SKM-1 treated with dmso at 0.1 percent for 144 hours (cell line): Measurements from ENCODE around the gene SALL1.

Experiments used
- DNase-seq: peaks from one replicate; lab custom pipeline; 2025; ENCODE audit not compliant: unreplicated experiment; lab: John Stamatoyannopoulos, UW

The SALL1 gene

DNA sequence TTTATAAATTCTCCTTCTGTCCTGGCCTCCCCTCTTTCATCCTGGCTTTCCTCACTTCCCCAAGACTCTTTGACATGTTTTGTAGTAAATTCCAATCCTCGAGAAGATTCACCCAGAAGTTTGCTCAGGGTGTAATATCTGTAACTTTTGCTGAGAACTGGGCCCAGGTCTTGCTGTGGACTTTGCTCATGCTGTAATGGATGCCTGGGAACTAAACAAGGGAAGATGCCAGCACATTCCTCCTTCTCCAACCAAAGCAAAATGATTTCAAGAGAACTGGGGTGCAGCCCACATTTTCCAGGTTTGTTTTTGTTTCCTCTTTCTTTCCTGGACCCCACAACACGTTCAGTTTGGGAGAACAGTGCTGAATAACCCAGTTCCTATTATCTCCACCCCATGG is 6.6 kb upstream of the SALL1 start:
- DNase-seq = no peak

DNA sequence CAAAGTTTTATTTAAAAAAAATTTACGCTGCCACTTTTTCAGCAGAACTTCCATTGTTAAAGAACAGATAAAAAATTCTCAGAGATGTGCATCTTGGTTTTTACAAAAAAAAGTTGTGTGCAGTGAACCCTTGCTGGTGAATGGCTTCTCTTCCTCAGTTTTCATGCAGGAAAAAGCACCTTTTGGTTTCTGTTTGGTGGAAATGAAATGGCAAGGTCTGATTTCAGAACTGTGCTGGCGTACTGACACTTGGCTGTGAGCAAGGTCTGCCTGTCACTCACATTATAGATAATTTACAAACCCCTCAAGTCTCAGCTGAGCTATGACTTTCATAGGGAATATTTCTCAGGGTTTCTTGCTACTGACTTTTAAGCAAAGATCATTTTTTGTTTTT is 5.7 kb upstream of the SALL1 start:
- no peak for DNase-seq

GRCh38 chr16:51155820-51156806 is 5.0 kb upstream of the SALL1 start:
- no peak for DNase-seq

- DNase-seq = no peak
These were observed 4.1 kb upstream of the SALL1 start for GRCh38 chr16:51155199-51155607.

- no peak for DNase-seq
These were observed 3.5 kb upstream of the SALL1 start for GRCh38 chr16:51154271-51155171.

- DNase-seq = no peak
These were observed 2.5 kb upstream of the SALL1 start for GRCh38 chr16:51153577-51154031.

DNA sequence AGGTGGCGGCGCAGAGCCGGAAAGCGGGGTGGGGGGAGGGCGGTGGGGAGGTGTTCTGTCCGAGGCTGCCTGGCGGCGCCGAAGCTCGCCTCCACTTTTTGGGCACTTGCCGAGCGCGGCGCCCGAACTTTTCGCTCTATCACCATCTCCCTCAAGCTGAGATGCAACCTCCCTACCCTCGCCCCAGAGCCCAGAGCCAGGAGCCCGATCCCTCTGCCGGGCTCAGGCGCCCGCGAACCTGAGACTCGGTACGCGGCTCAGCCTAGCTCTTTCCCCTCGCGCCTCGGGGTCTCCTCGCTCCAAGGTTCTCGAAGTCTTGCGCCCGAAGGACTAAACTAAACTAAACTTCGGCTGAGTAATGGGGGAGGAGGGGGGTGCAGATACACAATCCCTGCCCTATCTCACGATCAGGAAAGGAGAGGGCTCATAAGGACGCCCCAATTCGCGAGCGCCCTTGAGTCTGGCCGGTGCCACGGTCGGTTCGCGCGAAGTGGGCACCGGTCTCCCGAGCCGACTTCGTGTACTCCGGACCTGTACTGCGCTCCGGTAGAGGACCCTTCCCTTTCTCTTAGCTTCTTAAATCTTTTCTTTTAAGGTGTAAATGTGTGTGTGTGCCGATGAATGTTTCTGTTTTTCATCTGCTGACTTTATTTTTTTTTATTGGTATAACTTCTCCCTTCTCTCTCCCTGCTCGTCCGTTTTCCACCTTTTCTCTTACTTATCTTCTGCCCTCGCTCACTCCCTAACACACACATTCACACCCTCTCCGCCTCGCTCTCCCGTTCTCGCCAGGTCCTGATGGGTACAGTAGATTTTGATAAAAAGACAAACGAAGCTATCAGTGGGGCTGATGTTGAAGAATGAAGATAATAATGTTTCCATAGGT is 1.9 kb upstream of the SALL1 start:
- no peak for DNase-seq

- DNase-seq = peak; percentile 44
These were observed 1.0 kb upstream of the SALL1 start for GRCh38 chr16:51151961-51152663.

- peak; percentile 25 for DNase-seq
These were observed 428 bp upstream of the SALL1 start for GRCh38 chr16:51151435-51151960.

DNA sequence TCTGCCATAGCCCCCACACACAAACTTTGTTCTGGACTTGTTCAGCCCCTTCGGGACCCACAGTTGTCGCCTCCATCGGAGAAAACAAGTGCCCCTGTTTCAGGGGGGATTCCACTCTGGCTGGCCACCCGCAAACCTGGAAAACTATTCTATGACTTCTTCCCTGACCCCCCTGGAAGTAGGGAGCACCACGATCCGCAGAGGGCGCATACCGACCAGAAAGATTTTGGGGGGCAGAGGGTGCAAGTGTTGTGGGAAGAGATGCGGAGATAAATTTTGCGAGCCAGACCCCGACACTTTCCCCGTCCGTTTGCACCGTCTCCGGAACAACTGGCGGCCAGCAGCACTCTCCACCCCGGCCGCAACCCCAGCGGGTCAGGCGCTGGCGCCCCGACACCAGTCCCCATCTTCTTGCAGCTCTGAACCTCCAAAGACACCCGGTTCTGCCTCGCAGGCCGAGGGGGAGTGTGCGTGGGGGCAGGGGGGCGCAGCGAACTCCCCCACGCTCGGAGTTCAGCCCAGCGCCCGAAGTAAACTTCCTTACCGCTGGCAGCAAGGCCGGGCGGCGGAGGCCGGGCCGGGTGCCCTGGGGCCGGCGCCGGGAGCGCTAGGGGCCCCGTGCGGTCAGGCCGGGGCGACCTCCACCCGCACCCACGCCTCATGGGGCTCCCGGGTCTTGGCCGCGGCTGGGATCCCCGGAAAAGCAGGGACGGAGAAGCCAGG is 744 bp downstream of the SALL1 start:
- DNase-seq = no peak

GRCh38 chr16:51149721-51150164 is 1.3 kb downstream of the SALL1 start:
- DNase-seq = no peak

DNA sequence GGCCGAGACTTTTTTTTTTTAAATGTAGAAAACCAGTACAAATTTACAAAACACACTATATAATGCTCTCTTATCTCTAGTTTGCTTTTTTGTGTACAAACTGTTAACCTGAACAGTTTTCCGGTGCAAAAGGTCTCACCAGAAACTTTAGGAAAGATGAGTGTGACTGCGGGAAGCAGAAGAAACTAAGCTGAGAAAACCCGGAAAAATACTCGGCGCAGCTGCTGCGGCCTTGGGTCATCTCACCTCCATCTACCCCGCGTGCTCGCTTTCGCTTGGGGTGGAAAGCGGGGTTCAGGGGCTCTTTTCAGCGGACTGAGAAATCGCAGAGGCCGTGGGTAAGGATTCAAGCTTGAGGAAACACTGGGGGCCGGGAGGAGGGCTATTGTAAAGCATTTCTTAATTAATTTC is 1.8 kb downstream of the SALL1 start:
- no peak for DNase-seq

GRCh38 chr16:51148678-51149228 is 2.3 kb downstream of the SALL1 start:
- no peak for DNase-seq

DNA sequence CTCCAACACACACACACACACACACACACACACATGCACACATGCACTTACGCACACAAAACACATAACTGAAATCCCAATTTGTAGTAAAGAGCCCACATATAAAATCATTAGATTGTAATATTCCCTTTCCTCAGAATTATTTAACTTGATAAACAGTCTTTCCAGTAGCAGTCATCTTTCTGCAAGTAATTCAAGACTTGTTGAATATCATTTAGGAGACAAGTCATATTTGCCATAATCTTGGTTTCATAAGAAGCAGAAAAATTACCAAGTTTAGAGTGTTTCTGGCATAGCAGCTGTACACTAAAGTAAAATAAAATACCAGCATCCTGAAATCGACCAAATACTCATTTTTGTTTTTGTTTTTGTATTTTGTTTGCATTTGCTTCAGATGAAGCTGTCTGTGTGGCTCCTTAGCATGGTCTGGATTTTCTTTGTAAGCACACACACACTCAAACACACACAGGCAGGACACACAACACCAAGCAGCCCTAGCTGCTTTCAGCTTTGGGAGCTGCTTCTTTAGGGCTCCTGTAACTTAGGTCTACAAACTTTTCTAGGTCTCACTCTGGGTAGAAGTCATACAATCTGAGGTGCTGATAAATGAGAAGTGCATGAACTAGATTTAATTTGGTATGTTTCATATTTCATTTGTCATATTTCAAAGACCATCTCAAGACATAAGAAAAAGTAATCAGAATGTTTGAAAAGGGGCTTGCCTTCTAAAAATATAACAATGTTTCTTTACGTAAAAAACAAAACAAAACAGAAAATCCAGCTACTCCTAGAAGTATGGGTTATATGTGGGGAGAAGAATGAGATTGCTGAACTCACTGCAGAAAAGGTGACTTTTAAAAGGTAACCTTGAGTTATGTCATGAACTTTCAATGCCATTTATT is 3.0 kb downstream of the SALL1 start:
- DNase-seq = no peak

DNA sequence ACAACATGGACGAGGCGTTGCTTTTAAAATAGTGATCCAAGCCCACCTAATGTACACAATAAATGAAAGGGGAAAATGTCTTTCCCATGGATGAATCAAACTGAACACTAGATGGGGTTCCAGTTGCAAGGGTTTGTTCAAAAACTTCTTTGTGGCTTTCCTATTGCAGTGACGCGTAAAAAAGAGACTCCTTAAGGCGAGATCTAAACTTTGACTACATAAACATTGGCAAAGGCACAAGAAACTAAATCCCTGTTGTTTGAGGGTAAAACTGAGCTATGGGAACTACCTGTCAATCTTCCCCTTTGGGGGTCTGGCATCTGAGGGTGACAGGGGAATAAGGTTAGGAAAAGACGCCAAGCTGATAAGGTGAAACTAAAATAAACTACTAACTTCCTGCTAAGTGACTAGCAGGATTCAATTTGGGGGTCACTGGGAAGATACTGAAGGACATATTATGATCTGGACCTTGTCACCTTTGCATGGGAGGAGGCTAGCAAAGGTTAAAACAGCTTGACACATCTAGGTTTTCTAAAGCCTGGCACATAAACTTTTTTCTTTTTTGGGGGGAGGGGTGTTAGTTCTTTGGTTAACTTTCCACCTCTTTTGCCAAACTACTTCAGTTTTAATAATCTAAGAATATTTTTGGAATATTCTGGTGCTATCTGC is 4.7 kb downstream of the SALL1 start:
- DNase-seq = no peak

GRCh38 chr16:51144203-51144602 is 6.9 kb downstream of the SALL1 start:
- no peak for DNase-seq
